Adrenal gland (tissue), 5 donors: ENCODE measurements around the gene AK8.

Experiments used
- CTCF ChIP-seq, 6 experiments: fragments of 450-650 bp in 4 of 6; fragments of 200-600 bp in 2 of 6; sonication (generic) in 1 of 6; IDR thresholded peaks; 1 replicate in 5 of 6; 2 replicates in 1 of 6; pipeline versions ENCODE4 v1.5.1 to v1.8.0; 2016 to 2021; ENCODE audit warnings: antibody characterized with exemption in 6 of 6, mild to moderate bottlenecking in 2 of 6, moderate library complexity in 1 of 6
- POLR2A ChIP-seq, 2 donors: fragments of 450-650 bp; IDR thresholded peaks; one replicate each; pipeline ENCODE4 v1.6.1; 2017; ENCODE audit warnings: antibody characterized with exemption in 2 of 2, mild to moderate bottlenecking in 2 of 2, moderate library complexity in 1 of 2
- donor health status: DM: no; HTN: no; CAD: no.

- TF ChIP-seq POLR2A (IDR thresholded peaks at IDR 0.05) (no peak), CTCF (IDR thresholded peaks at IDR 0.05) (no peak)
These were observed 71.2 kb downstream of the AK8 start for GRCh38 chr9:132806723-132807421.
